NCI-H2227 treated with DMSO at 0.1 percent for 48 hours (cell line): Measurements from ENCODE around the gene COL11A2.
"Not testable (repeated sequence)": the region's sequence is repeated elsewhere in the genome, so short reads cannot be mapped to it uniquely, and the experiment has no call there.

Source experiments
- DNase-seq: peaks from one replicate; lab custom pipeline; 2025; lab: John Stamatoyannopoulos, UW

COL11A2 gene

DNA sequence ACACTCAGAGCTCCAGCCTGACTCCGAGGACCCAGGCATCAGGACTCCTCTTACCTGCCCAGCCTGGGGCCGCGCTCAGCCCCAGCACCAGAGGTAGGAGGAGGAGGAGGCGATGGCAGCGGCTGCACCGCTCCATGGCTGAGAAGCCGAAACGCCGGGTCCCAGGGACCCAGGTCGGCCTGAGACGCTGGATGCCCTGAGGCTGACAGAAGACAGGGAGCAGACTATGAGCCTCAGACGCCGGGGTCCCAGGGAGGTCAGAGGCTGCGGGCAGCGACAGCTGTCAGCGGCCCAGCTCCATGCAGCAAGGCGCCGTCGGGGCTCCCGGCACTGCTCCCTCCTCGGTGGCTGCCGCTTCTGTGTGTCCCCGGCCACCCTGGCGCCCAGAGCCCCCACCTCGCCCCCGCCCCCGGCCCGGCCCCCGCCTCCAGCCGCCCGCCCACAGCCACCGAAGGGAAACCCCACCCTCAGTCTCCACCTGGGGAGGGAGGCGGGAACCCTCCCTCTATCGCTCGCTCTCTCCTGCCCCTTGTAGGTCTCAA lies at the start of gene COL11A2:
Gene COL11A2 (minus strand): TSS at position 363 of the 542 bp plus-strand sequence. CDS start 227 bp downstream, at position 136.
- no peak for DNase-seq

DNA sequence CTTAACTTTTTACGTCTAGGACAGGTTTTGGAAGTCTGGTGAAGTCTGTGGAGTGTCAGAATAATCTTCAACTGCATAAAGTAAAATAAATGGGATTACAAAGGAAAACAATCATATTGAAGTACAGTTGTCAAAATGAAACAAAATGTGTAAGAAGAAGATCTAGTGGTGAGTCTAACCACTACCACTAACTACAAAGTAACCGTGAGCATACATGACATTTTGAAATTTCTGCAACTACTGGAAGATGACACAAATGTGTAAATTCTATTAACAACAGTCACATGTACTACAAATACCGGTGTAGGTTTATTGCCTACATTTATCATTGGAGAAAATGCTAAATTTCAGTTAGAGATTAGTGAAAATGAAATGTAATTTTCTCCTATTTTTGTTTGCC lies 49.7 kb upstream of the COL11A2 start:
- DNase-seq: no peak

DNA sequence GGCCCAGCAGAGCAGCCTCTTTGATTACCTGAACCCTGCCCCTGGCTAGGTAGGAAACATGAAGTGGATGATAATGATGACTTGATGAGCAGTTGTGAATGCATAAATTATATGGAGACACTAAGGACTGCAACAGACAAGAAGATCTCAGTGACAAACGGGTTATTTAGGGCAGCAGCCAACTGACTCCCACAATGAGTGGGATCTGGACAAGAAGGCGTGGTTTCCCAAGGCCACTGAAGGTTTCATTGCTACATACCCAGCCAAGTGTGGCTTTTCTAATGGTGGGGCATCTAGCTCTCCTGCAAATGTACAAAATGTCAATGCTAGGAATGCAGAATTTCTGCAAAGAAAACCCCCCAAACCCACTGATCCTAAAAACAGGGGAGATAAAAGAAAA lies 45.5 kb upstream of the COL11A2 start:
- no peak for DNase-seq

DNA sequence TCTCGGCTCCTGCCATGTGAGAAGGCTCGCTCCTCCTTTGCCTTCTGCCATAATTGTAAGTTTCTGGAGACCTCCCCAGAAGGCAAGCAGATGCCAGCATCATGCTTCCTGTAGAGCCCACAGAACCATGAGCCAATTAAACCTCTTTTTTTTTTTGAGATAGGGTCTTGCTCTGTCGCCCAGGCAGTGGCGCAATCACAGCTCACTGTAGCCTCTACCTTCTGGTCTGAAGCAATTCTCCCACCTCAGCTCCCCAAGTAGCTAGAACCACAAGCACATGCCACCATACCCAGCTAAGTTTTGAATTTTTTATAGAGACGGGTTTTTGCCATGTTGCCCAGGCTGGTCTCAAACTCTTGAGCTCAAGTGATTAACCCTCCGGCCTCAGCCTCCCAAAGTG lies 44.6 kb upstream of the COL11A2 start:
- DNase-seq: no peak

DNA sequence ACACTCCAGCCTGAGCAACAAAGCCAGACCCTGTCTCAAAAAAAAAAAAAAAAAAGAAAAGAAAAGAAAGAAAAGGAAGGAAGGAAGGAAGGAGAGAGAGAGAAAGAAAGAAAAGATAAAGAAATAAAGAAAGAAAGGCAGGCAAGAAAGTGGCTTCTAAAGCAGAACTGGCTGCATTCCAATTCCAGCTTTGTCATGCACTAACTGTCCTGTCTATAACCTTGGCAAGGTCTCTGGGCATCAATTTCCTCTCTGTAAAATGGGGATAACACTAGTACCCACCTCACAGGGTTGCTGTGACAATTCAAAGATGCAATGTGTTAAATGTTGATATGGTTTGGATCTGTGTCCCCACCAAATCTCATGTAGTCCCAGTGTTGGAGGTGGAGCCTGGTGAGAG lies 44.1 kb upstream of the COL11A2 start:
- DNase-seq: no peak

DNA sequence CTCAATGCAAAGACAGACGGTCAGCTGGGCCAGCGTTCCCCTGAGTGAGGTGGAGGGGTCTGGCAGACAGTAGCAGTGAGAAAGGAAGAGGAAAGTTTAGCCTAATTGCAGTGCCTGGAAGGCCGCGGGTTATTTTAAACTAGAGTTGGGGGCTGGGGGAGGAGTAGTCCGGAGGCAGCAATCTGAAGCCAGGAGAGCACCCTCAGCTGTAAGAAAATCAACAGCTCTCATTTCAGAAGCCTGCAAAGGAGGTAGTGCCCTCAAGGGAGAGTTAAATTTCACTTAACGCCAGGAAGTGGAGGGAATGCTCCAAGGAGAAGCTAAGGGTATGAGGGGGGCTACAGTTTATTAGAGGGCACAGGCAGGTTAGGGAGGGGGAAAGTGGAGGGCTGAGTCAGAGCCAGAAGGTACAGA lies 43.0 kb upstream of the COL11A2 start:
- DNase-seq: no peak

DNA sequence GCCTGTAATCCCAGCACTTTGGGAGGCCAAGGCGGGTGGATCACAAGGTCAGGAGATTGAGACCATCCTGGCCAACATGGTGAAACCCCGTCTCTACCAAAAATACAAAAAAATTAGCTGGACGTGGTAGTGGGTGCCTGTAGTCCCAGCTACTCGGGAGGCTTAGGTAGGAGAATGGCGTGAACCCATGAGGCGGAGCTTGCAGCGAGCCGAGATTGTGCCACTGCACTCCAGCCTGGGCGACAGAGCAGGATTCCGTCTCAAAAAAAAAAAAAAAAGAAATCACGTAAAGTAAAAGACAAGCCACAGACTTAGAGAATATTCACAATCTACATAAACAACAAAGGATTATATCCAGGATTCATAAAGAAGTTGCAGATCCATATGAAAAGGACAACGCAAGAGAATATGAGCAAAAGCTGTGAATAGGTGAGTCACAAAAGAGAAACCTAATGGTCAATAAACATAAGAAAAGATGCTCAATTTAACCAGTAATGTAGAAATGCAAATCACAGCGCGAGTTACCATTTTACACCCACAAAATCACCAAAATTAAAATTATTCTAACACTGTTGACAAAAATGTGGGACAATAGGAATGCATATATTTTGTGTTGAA lies 34.3 kb upstream of the COL11A2 start:
- not testable (repeated sequence) for DNase-seq

DNA sequence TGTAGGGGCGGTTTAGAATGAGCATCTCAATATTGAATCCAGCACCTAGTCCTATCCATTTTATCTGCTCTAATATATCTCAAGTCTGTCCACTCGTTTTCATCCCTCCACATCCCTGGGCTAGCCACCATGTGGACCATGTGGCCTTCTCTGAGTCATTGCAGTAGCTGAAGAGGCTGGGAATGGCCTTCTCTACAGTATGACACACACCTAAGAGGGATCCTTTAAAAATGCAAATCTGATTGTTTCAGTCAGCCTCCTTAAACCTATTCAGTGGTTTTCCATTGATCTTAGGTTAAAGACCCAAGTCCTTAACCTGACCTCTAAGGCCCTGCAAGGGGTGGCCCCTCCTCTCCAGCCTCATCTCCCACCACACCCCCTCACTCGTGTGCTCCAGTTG lies 25.4 kb upstream of the COL11A2 start:
- no peak for DNase-seq

DNA sequence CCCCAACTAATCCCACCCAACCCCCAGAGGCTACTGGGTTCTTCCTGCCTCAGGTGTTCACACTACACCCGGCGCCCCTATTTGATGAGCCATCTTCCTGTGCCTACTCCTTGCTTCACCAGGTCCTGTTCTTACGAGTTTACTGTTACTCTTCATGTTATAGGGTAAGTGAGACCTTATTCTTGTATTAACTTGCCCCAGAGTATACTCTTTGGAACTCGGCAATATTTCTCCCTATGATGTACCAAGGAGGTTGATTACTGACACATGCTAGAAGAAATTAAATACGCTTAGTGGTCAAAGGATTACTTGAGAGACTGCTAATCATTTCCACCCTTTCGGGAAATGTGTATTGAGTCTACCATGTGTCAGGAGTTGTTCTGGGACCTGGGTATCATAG lies 25.0 kb upstream of the COL11A2 start:
- no peak for DNase-seq

DNA sequence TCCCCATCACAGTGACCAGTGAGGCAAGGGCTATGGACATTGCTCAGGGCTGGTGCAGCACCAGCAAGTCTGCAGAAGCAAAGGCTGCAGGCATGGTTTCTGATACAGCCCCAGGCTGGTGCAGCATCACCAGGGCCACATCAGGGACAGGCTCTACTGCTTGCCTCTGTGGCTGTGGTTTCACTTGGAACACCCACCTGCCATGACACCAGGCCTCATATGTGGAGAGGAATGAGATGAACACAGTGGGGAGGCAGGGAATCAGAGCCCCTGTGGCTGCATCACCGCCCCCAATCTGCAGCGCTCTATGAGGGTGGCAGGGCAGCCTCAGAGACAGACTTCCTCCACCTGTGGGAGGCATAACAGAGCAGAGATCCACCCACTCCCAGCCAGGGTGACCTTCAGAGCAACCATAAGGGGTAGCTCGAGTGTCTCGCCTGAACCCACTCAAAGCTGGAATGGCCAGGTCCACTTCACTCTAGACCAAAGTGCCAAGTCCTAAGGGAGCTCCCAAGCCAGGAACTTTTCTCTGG lies 23.9 kb upstream of the COL11A2 start:
- no peak for DNase-seq

DNA sequence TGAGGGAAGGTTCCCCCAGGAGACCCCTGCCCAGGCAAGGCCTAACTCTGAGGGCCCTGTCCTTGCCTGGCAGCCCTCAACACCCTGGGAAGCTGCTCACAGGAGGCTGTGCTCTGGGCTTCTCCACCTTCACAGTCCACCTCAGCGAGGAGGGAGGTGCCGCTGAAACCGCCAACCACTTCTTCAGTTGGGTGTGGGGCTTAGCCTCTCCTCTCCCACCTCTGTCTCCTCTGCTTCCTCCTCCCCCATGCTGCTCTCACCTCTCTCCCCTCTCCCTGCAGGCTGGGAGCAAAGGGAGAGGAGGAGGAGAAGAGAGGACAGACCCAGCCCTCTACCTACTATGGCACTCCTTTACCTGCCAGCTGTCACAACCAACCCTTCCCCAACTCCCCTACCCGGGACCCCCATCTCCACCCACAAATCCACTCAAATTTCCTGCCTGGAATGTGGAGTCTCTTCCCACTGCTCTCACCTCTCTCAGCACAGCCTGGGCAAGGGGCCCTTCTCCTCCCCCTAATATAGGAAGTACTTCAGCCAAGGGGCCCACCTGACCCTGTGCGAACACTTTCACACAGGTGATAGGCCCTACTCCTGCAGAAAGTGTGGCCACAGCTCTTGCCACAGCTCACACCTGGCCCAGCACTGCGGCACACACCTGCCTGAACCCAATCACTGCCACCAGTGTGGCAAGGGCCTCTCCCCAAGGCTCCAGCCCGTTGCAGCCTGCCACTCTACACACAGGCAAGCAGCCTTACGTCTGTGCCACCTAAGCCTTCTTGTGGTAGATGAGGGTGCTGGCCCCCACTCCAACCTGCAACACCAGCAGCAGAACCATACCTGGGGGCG lies 23.2 kb upstream of the COL11A2 start:
- no peak for DNase-seq

DNA sequence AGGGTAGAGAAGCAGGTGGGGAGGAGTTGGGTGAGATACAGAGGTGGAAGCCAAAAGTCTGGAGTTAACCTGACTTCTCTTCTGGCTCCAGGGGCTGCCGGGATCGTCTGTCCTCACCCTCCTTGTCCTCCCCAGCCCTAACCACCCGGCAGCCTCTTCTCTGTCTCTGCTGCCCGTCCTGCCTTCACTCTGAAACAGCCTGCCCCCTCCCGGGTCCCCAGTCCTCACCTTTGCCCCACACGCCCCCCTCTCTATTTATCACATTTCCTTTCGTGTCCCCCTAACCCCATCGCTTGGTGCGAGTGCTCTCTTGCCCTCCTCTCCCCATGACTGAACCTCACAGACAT lies 21.7 kb upstream of the COL11A2 start:
- no peak for DNase-seq

DNA sequence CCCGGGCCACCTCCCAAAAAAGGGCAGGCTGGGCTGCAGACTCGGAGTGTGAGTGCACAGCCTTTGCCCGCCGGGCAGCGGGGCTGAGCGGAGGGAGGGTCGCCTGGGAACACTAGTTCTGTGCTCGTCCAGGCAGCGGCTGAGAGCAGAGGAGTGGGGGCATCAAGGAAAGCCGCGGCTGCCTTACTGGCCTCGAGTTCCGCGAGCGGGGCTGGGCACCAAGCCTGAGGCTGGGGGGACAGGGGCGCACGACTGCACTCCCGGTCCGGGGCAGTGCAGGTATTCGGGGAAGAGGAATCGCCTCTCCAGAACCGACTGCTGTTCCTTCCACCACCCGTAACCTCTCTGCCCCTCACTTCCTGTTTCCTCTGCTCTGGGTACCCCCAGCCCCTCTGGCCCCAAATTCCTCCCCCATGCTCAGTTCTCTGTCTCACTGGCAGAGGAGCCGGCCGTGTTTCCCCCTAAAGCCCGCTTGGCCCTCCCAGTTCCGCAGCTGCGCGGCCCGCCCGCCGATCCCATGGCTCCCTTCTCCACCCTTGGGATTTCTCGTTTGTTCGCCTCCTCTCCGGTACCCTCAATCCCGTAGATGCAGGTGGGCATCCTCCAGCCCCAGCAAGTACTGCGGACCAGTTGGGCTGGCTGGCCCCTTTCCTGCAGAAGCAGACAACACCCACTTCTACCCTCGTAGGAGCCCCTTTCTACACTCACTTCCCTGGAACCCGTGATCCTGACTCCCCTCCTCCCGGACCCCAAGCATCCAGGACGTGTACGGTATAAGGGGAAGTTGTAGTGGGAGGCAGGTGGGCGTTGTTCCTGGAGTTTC lies 21.1 kb upstream of the COL11A2 start:
- DNase-seq: peak; percentile 42

DNA sequence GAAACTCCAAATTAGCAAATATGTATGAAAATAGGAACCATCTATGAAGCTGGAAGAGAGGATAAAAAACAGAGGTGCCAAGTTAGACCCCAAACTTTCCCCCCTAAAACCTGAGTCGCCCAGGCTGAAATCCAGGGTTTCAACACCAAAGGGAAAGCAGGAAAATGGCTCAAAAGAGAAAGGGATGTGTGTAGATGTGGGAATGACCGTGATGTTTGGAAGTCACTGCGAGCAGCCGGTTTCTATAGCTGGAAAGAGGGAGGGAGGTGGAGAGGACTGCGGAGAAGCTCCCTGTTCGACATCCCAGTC lies 20.5 kb upstream of the COL11A2 start:
- no peak for DNase-seq

DNA sequence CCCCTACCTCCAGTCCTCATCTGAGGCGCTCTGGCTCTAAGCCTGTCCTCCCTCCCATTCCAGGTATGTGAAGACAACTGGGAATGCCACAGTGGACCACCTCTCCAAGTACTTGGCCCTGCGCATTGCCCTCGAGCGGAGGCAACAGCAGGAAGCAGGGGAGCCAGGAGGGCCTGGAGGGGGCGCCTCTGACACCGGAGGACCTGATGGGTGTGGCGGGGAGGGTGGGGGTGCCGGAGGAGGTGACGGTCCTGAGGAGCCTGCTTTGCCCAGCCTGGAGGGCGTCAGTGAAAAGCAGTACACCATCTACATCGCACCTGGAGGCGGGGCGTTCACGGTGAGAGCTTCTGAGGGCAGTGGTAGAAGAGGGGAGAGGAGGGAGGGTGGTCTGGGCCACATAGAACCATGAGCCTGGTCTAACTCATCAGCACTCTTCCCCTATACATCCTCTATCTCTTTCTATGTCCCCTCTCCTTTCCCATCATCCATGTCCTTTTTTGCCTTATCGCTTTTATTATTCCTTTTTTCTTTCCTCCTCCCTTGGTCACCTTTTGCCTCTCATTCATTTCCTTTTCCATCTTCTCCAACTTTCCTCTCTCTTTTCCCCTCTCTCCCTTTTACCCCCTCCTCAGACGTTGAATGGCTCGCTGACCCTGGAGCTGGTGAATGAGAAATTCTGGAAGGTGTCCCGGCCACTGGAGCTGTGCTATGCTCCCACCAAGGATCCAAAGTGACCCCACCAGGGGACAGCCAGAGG lies 19.6 kb upstream of the COL11A2 start:
- DNase-seq: no peak

DNA sequence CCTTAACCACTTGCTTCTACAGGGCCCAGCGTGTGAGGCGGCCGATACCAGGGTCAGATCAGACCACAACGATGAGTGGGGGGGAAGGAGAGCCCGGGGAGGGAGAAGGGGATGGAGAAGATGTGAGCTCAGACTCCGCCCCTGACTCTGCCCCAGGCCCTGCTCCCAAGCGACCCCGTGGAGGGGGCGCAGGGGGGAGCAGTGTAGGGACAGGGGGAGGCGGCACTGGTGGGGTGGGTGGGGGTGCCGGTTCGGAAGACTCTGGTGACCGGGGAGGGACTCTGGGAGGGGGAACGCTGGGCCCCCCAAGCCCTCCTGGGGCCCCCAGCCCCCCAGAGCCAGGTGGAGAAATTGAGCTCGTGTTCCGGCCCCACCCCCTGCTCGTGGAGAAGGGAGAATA lies 18.9 kb upstream of the COL11A2 start:
- no peak for DNase-seq

DNA sequence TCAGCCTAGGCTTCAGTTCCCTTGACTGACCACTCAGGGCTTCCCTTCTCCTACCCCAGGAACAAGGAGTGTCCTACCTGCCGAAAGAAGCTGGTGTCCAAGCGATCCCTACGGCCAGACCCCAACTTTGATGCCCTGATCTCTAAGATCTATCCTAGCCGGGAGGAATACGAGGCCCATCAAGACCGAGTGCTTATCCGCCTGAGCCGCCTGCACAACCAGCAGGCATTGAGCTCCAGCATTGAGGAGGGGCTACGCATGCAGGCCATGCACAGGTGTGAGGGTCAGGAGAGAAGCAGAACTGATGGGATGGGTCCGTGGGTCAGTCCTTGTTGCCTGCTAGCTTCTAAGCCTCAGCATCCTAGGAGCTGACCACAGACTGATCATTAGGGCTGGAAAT lies 17.6 kb upstream of the COL11A2 start:
- DNase-seq: no peak

DNA sequence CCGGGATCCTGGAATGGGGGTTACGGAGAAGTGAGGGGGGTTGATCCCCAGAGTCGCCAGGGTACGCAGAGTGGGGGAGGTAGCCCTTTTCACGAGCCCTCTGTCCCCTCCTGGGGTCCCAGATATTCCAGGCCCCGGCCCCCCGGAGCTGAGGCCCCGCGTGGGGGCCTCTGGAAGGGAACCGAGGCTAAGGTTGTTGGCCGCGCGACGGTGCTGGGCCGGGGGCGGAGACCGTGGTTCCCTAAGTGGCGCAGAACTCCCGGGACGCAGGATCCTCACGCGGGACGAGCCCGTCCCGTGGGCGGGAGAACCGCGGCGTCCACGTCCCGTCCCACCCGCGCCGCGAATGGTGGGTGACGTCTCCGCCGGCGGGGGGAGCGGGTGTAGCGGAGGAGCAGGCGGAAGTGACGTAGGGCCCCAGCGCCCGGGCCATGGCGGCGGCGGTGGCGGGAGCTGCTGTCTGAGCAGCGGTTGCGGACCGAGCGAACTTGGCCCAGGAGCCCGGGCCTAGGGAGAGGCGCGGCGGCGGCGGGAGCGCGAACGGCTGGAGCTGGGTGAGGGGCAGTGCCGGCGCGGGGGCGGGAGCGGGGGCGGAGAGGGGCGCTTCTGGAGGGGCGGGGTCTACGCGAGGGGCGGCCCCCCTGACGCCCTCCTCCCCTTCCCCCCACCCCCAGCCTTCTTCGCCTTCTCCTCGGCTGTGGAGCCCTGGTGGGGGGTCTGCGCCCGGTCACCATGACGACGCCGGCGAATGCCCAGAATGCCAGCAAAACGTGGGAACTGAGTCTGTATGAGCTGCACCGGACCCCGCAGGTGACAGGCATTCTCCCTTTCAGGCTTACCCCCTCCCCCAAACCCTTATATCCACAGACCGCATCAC lies 16.1 kb upstream of the COL11A2 start, which contains the start of gene RING1:
Gene RING1 (plus strand): TSS at position 410 of the 877 bp plus-strand sequence. CDS start 323 bp downstream, at position 733.
- DNase-seq: peak; percentile 73

DNA sequence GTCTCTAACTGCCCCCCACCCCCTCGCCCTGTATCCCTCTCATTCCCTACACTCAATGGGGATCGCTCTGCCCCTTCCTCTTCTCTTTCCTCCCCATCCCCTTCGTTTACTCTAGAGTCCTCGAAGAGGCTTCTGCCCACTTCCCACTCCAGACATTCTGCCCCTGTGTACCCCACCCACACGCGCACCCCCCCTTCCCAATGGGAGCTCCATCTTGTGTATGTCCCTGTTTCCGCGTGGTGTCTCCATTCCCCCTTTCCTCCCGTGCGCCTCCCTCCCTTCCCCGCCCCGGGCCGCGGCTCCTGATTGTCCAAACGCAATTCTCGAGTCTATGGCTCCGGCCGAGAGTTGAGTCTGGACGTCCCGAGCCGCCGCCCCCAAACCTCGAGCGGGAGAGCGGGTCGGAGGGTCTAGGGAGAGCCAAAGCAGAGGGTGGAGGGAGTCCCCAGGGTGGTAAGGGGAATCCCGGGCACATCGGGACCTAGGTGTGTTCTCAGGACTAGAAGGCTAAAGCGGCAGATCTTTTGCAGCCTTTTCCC lies 15.4 kb upstream of the COL11A2 start:
- DNase-seq: peak; percentile 40

DNA sequence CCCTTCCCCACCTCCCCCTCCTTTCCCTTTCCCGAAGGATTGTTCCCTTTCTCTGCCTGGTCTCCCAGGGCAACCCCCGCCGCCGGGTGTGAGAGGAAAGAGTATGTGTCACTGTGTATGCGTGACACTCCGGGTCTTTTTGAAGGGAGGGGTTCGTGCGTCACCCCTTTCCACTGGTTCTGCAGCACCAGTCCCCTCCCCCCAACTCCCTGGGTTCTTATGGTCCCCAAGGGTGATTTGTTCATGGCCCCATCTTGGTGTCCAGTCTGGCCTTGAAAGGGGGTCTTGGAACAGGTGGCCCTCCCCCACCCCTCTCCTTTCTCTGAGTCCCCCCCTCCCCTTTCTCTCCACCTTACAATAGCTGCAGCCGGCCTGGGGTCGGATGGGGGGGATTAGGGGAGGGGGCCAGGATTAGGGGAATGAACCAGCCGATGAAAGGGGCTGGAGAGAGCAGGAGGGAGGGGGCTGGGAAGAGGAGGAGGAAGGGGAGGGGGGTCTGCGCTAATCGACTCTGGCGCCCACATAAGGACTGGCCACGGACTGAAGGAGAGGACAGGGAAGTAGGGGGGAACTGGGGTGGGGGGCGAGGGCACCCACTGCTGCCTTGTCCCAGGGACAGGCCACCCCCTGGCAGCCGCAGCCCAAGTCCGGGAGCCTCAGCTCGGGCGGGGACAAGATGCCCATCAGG lies 14.7 kb upstream of the COL11A2 start:
- no peak for DNase-seq
